CD14-positive monocyte (primary cell): ENCODE measurements around the gene NDUFAB1. TPM values are rescaled to one million over a fixed set of nuclear protein-coding genes. Genes with fewer than 3 reads are reported as not detected.
A peak's percentile ranks its signal among the peaks of the same experiment; 100 is the strongest.

ENCODE experiments used
- DNase-seq, 3 donors: peaks; one replicate each; pipeline ENCODE4 v3.0.0-alpha.2; 2011 to 2022
- H2AFZ ChIP-seq: 2 replicates; pipeline ENCODE4 v1.6.0; 2012; ENCODE audit warnings: mild to moderate bottlenecking, low read depth, low read length, inconsistent platforms; ENCODE audit not compliant: insufficient read depth, poor library complexity, severe bottlenecking
- H3K27ac ChIP-seq, 2 donors: 1 replicate in 1 of 2; 2 replicates in 1 of 2; pipeline ENCODE4 v1.5.1; 2012 to 2013; ENCODE audit warnings: low read length in 2 of 2, control low read depth in 1 of 2, inconsistent platforms in 1 of 2, low read depth in 1 of 2, mild to moderate bottlenecking in 1 of 2
- H3K27me3 ChIP-seq, 2 donors: one replicate each; pipeline versions ENCODE4 v1.6.0 to v1.6.1; 2011 to 2013; ENCODE audit warnings: low read length in 2 of 2; ENCODE audit not compliant: control insufficient read depth in 2 of 2, insufficient read depth in 2 of 2
- H3K36me3 ChIP-seq, 2 donors: replicated peaks in 1 of 2; 1 replicate in 1 of 2; 2 replicates in 1 of 2; pipeline versions ENCODE4 v1.5.1 to v1.6.1; 2012 to 2013; ENCODE audit warnings: low read length in 2 of 2, control low read depth in 1 of 2, inconsistent platforms in 1 of 2, mild to moderate bottlenecking in 1 of 2; ENCODE audit not compliant: insufficient read depth in 2 of 2, control insufficient read depth in 1 of 2
- H3K4me1 ChIP-seq, 2 donors: 1 replicate in 1 of 2; 2 replicates in 1 of 2; pipeline versions ENCODE4 v1.5.1 to v1.6.1; 2012 to 2013; ENCODE audit warnings: low read length in 2 of 2, control low read depth in 1 of 2, inconsistent platforms in 1 of 2, mild to moderate bottlenecking in 1 of 2, moderate library complexity in 1 of 2; ENCODE audit not compliant: insufficient read depth in 2 of 2, control insufficient read depth in 1 of 2
- H3K4me2 ChIP-seq: replicated peaks from 2 replicates; pipeline ENCODE3; 2012; ENCODE audit warnings: low read length, moderate library complexity, mild to moderate bottlenecking; ENCODE audit not compliant: poor library complexity, severe bottlenecking; ENCODE audit errors: extremely low read depth
- H3K4me3 ChIP-seq, 3 experiments: fragments of 200-600 bp in 1 of 3; sonication (generic) in 1 of 3; replicated peaks in 1 of 3; 1 replicate in 2 of 3; 2 replicates in 1 of 3; pipeline ENCODE4 v1.5.1; 2011 to 2013; ENCODE audit warnings: low read length in 3 of 3, mild to moderate bottlenecking in 3 of 3, control low read depth in 2 of 3, low read depth in 2 of 3, inconsistent platforms in 1 of 3, moderate library complexity in 1 of 3
- H3K79me2 ChIP-seq: 2 replicates; pipeline ENCODE4 v1.6.0; 2012; ENCODE audit warnings: mild to moderate bottlenecking, control low read depth, inconsistent platforms, low read length, moderate library complexity; ENCODE audit not compliant: insufficient read depth
- H3K9ac ChIP-seq: 2 replicates; pipeline ENCODE4 v1.6.0; 2017; ENCODE audit warnings: low read length, mild to moderate bottlenecking; ENCODE audit not compliant: insufficient read depth, poor library complexity, severe bottlenecking
- H3K9me3 ChIP-seq, 2 donors: replicated peaks in 1 of 2; 1 replicate in 1 of 2; 2 replicates in 1 of 2; pipeline versions ENCODE4 v1.5.1 to v1.6.1; 2012 to 2013; ENCODE audit warnings: low read length in 2 of 2, control low read depth in 1 of 2; ENCODE audit not compliant: control insufficient read depth in 1 of 2, insufficient read depth in 1 of 2
- H4K20me1 ChIP-seq: 2 replicates; pipeline ENCODE4 v1.6.0; 2012; ENCODE audit warnings: mild to moderate bottlenecking, low read length, control low read depth, moderate library complexity; ENCODE audit not compliant: insufficient read depth
- H3K27ac Mint-ChIP-seq, 7 donors: one replicate each; pipeline ENCODE4 v1.8.0; 2020; ENCODE audit warnings: mild to moderate bottlenecking in 7 of 7, mixed read lengths in 7 of 7, moderate library complexity in 6 of 7, inconsistent platforms in 2 of 7
- H3K27me3 Mint-ChIP-seq, 3 donors: one replicate each; pipeline ENCODE4 v1.8.0; 2021 to 2022; ENCODE audit warnings: low read depth in 3 of 3, mild to moderate bottlenecking in 3 of 3, mixed read lengths in 3 of 3, moderate library complexity in 3 of 3, inconsistent platforms in 1 of 3
- H3K36me3 Mint-ChIP-seq, 2 donors: one replicate each; pipeline ENCODE4 v1.8.0; 2020; ENCODE audit warnings: mixed read lengths in 2 of 2, inconsistent platforms in 1 of 2, mild to moderate bottlenecking in 1 of 2
- H3K4me1 Mint-ChIP-seq: one replicate; pipeline ENCODE4 v1.8.0; 2020; ENCODE audit warnings: mild to moderate bottlenecking, mixed read lengths
- H3K4me3 Mint-ChIP-seq, 2 donors: one replicate each; pipeline ENCODE4 v1.8.0; 2020; ENCODE audit warnings: mild to moderate bottlenecking in 2 of 2, mixed read lengths in 2 of 2, moderate library complexity in 1 of 2
- H3K9me3 Mint-ChIP-seq, 7 donors: one replicate each; pipeline ENCODE4 v1.8.0; 2020 to 2022; ENCODE audit warnings: mixed read lengths in 7 of 7, mild to moderate bottlenecking in 6 of 7, moderate library complexity in 6 of 7, inconsistent platforms in 2 of 7
- WGBS: methylation state at CpG from one replicate; pipeline ENCODE4 v1.1.5; 2013; ENCODE audit warnings: missing lambda C conversion rate; ENCODE audit not compliant: insufficient coverage; 5-methylcytosine and 5-hydroxymethylcytosine counted together
- intact Hi-C, 2 donors: fragments of 100-400 bp; cut with micrococcal nuclease; formaldehyde crosslinking; loops; one replicate each; pipeline versions ENCODE4 v1.15.0 to v1.15.1; 2023
- polyA plus RNA-seq, 3 donors: library from polyadenylated mRNA; depleted of rRNA in 1 of 3; unstranded in 2 of 3; stranded (reverse) in 1 of 3; fragments of 300-500 nt in 2 of 3; fragments of >200 nt in 1 of 3; fragmentation: Illumina TruSeq in 2 of 3; gene quantifications; 1 replicate in 2 of 3; 2 replicates in 1 of 3; pipeline ENCODE4 v1.2.3, GENCODE V29; 2012 to 2021
- TF ChIP-seq, protein P1 (sequence below): fragments of 200-600 bp; IDR thresholded peaks from one replicate; pipeline ENCODE4 v1.8.0; 2022; ENCODE audit warnings: antibody characterized with exemption, mild to moderate bottlenecking

NDUFAB1 gene
- polyA plus RNA-seq, 3 donors = 50.2 to 257 (median 240) TPM

DNA sequence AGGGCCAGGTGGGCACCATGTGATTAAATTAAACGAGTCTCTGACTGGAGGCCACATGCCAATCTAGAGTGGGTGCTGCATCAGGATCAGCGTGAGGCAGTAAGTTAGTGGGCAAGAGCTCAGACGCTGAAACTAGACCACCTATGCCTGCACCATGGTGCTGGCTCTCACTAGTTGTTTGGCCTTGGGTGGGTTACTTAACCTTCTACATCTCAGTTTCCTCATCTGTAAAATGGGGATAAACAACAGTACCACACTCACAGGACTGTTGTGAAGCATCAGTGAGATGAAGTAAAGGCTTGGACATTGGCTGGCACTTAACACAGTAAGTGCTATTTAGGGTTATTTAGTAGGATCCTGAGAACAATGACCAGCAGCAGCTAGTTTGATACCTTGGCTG, 5.9 kb downstream of the NDUFAB1 start:
- no peak for DNase-seq
- TF ChIP-seq, protein P1, sequence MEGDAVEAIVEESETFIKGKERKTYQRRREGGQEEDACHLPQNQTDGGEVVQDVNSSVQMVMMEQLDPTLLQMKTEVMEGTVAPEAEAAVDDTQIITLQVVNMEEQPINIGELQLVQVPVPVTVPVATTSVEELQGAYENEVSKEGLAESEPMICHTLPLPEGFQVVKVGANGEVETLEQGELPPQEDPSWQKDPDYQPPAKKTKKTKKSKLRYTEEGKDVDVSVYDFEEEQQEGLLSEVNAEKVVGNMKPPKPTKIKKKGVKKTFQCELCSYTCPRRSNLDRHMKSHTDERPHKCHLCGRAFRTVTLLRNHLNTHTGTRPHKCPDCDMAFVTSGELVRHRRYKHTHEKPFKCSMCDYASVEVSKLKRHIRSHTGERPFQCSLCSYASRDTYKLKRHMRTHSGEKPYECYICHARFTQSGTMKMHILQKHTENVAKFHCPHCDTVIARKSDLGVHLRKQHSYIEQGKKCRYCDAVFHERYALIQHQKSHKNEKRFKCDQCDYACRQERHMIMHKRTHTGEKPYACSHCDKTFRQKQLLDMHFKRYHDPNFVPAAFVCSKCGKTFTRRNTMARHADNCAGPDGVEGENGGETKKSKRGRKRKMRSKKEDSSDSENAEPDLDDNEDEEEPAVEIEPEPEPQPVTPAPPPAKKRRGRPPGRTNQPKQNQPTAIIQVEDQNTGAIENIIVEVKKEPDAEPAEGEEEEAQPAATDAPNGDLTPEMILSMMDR = no peak
- peaks cover 6% of the 10 kb centered on the region for H3K4me1 Mint-ChIP-seq
- intact Hi-C loops = no loop called here
- H3K4me3 Mint-ChIP-seq = no peak overlapping the region
- no peaks in the 10 kb centered on the region for H3K9me3 Mint-ChIP-seq
- Histone ChIP-seq H3K4me2 (no peak overlapping the region), H3K36me3 (peaks cover 57 to 84% of the 10 kb centered on the region in 2 donors), H4K20me1 (peaks cover 61% of the 10 kb centered on the region), H3K27ac (no peak overlapping the region), H3K9ac (no peak overlapping the region), H3K27me3 (no peaks in the 10 kb centered on the region), H3K9me3 (no peaks in the 10 kb centered on the region), H3K79me2 (peaks cover 77% of the 10 kb centered on the region), H3K4me3 (no peak overlapping the region), H2AFZ (no peak overlapping the region), H3K4me1 (peaks cover 3 to 7% of the 10 kb centered on the region in 2 donors)
- H3K36me3 Mint-ChIP-seq = peaks cover 60 to 80% of the 10 kb centered on the region in 2 donors
- 100% methylated on average over 1 of the region's 3 CpGs for WGBS
- no peak overlapping the region for H3K27ac Mint-ChIP-seq
- H3K27me3 Mint-ChIP-seq = no peaks in the 10 kb centered on the region

DNA sequence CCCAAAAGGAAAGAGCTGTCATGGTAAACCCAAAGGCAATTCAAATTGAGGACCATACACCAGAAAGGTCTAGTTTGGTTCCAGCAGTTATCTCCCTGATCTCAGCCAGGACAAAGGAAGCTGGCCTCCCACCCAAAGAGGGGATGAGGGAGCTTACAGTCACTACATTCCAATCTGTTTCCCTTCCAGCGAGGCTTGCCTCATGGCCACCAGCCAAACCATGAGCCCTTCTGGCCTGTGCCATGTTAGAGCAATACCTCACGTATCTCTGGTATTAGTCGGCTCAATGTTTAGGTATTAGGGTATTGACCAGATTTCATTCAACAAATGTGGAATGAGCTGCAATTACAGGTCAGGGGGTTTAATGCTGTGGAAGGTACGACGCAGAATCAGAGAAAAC, 8.4 kb downstream of the NDUFAB1 start:
- H3K27me3 Mint-ChIP-seq = no peaks in the 10 kb centered on the region
- no peaks in the 10 kb centered on the region for H3K9me3 Mint-ChIP-seq
- H3K4me3 Mint-ChIP-seq = no peak overlapping the region
- peak overlapping the region in 1 of 7 donors; percentile 45 for H3K27ac Mint-ChIP-seq
- Histone ChIP-seq H3K27ac (no peak overlapping the region), H3K79me2 (peaks cover 55% of the 10 kb centered on the region), H3K4me3 (no peak overlapping the region), H3K36me3 (peaks cover 62 to 86% of the 10 kb centered on the region in 2 donors), H3K4me2 (no peak overlapping the region), H4K20me1 (peaks cover 48% of the 10 kb centered on the region), H3K4me1 (no peaks in the 10 kb centered on the region), H3K27me3 (no peaks in the 10 kb centered on the region), H3K9ac (no peak overlapping the region), H3K9me3 (no peaks in the 10 kb centered on the region), H2AFZ (no peak overlapping the region)
- DNase-seq = no peak
- WGBS = 100% methylated on average over 2 of the region's 5 CpGs
- H3K4me1 Mint-ChIP-seq = no peaks in the 10 kb centered on the region
- TF ChIP-seq, protein P1 = no peak
- H3K36me3 Mint-ChIP-seq = peaks cover 72 to 95% of the 10 kb centered on the region in 2 donors
- intact Hi-C loops = no loop called here
